GM12892 (cell line): ENCODE measurements around the gene MASP1.
"Not testable (repeated sequence)": the region's sequence is repeated elsewhere in the genome, so short reads cannot be mapped to it uniquely, and the experiment has no call there.

Experiments
- POLR2A ChIP-seq: IDR thresholded peaks from 2 replicates; pipeline ENCODE4 v1.6.1; 2011; ENCODE audit warnings: low read depth, low read length, control low read depth
- POLR2AphosphoS5 ChIP-seq: IDR thresholded peaks from 2 replicates; pipeline ENCODE4 v1.6.1; 2011; ENCODE audit warnings: low read depth, low read length, control low read depth
- TAF1 ChIP-seq: IDR thresholded peaks from 2 replicates; pipeline ENCODE4 v1.6.1; 2011; ENCODE audit warnings: low read depth, mild to moderate bottlenecking, control low read depth, low read length, borderline replicate concordance

GRCh38 chr3:187238835-187239234 is 52.7 kb downstream of the MASP1 start:
- not testable (repeated sequence) for TF ChIP-seq POLR2A, TAF1, POLR2AphosphoS5
